Esophagus muscularis mucosa (tissue), 4 donors: Measurements from ENCODE around the gene IKZF2. TPM values are rescaled to one million over a fixed set of nuclear protein-coding genes. Genes with fewer than 3 reads are reported as not detected.

ENCODE experiments used
- DNase-seq: peaks from one replicate; pipeline ENCODE4 v3.0.0-alpha.2; 2017; ENCODE audit errors: extremely low spot score
- H3K27ac ChIP-seq, 4 donors: fragments of 200-600 bp; sonication (generic); replicated peaks in 1 of 4; 1 replicate in 3 of 4; 2 replicates in 1 of 4; pipeline ENCODE4 v1.5.1; 2016 to 2019; ENCODE audit warnings: mild to moderate bottlenecking in 1 of 4
- H3K27me3 ChIP-seq, 4 donors: fragments of 200-600 bp; sonication (generic); one replicate each; pipeline versions ENCODE4 v1.5.1 to v1.6.0; 2016 to 2019
- H3K36me3 ChIP-seq, 4 donors: fragments of 200-600 bp; sonication (generic); one replicate each; pipeline ENCODE4 v1.5.1; 2016 to 2019
- H3K4me1 ChIP-seq, 4 donors: fragments of 200-600 bp; sonication (generic); one replicate each; pipeline ENCODE4 v1.5.1; 2016 to 2019
- H3K4me3 ChIP-seq, 4 donors: fragments of 200-600 bp; sonication (generic); 1 replicate in 2 of 4; 2 replicates in 2 of 4; pipeline ENCODE4 v1.5.1; 2016 to 2019; ENCODE audit warnings: mild to moderate bottlenecking in 4 of 4, moderate library complexity in 1 of 4
- H3K9me3 ChIP-seq, 4 donors: fragments of 200-600 bp; sonication (generic); 1 replicate in 3 of 4; 2 replicates in 1 of 4; pipeline ENCODE4 v1.5.1; 2016 to 2019
- CTCF ChIP-seq, 3 experiments: fragments of 200-600 bp in 2 of 3; fragments of 450-650 bp in 1 of 3; sonication (generic) in 2 of 3; IDR thresholded peaks; one replicate each; pipeline ENCODE4 v1.5.1; 2017 to 2019; ENCODE audit warnings: antibody characterized with exemption in 3 of 3, mild to moderate bottlenecking in 2 of 3, moderate library complexity in 1 of 3
- EP300 ChIP-seq: sonication (generic); formaldehyde crosslinking; IDR thresholded peaks from one replicate; pipeline ENCODE4 v1.6.1; 2017; ENCODE audit warnings: antibody characterized with exemption
- POLR2A ChIP-seq: fragments of 450-650 bp; IDR thresholded peaks from one replicate; pipeline ENCODE4 v1.6.1; 2017; ENCODE audit warnings: antibody characterized with exemption, moderate library complexity, mild to moderate bottlenecking, low read depth
- POLR2AphosphoS5 ChIP-seq, 2 donors: sonication (generic); formaldehyde crosslinking; IDR thresholded peaks; one replicate each; pipeline ENCODE4 v1.6.1; 2017; ENCODE audit warnings: antibody characterized with exemption in 2 of 2
- WGBS: methylation state at CpG from one replicate; pipeline ENCODE4 v1.1.5; 2018; 5-methylcytosine and 5-hydroxymethylcytosine counted together
- intact Hi-C: fragments of 100-400 bp; cut with DNase I; formaldehyde crosslinking; loops from one replicate; pipeline ENCODE4 v1.15.1; 2023
- total RNA-seq, 4 donors: library from RNA; depleted of rRNA; stranded (reverse); fragments of >200 nt; gene quantifications; one replicate each; pipeline versions ENCODE4 v1.1.0 to v1.2.1, GENCODE V29; 2016

Gene IKZF2
- total RNA-seq, 4 donors from 2014 or later: 6.5 to 11.2 (median 8.8) TPM

GRCh38 chr2:213010106-213010779 is 141.2 kb downstream of the IKZF2 start:
- WGBS: 100% methylated on average over 1 of the region's 1 CpG
- Histone ChIP-seq H3K4me1 (no peaks in the 10 kb centered on the region), H3K9me3 (no peaks in the 10 kb centered on the region), H3K4me3 (no peak overlapping the region), H3K36me3 (peaks cover 0 to 11% (median 6%) of the 10 kb centered on the region in 4 donors), H3K27ac (no peak overlapping the region), H3K27me3 (no peaks in the 10 kb centered on the region)
- TF ChIP-seq CTCF (IDR thresholded peaks at IDR 0.05): no peak
- TF ChIP-seq POLR2A: no peak
- no peak for TF ChIP-seq POLR2AphosphoS5 (IDR thresholded peaks at IDR 0.05)
- TF ChIP-seq EP300: no peak
- no peak for DNase-seq
- intact Hi-C loops: no loop called here

- Histone ChIP-seq H3K27ac (no peak overlapping the region), H3K27me3 (no peaks in the 10 kb centered on the region), H3K4me3 (no peak overlapping the region), H3K4me1 (peaks cover 0 to 11% (median 10%) of the 10 kb centered on the region in 4 donors), H3K36me3 (peaks cover 0 to 11% (median 6%) of the 10 kb centered on the region in 4 donors), H3K9me3 (no peaks in the 10 kb centered on the region)
- TF ChIP-seq POLR2AphosphoS5 (IDR thresholded peaks at IDR 0.05) (no peak), POLR2A (no peak), EP300 (no peak), CTCF (IDR thresholded peaks at IDR 0.05) (no peak)
- intact Hi-C loops: no loop called here
- no peak for DNase-seq
- WGBS: 80% methylated on average over 5 of the region's 5 CpGs
Measured at GRCh38 chr2:213007290-213007838, 144.0 kb downstream of the IKZF2 start.

GRCh38 chr2:213004197-213004821 is 147.1 kb downstream of the IKZF2 start:
- H3K27me3 ChIP-seq: no peaks in the 10 kb centered on the region
- no peaks in the 10 kb centered on the region for H3K9me3 ChIP-seq
- no peak overlapping the region for H3K27ac ChIP-seq
- no peak for DNase-seq
- peaks cover 9 to 28% (median 21%) of the 10 kb centered on the region in 4 donors for H3K4me1 ChIP-seq
- no peak overlapping the region for H3K4me3 ChIP-seq
- TF ChIP-seq EP300 (no peak), CTCF (IDR thresholded peaks at IDR 0.05) (no peak), POLR2AphosphoS5 (IDR thresholded peaks at IDR 0.05) (no peak), POLR2A (no peak)
- peaks cover 0 to 11% (median 6%) of the 10 kb centered on the region in 4 donors for H3K36me3 ChIP-seq
- intact Hi-C loops: no loop called here
- 68% methylated on average over 5 of the region's 5 CpGs for WGBS

- no peaks in the 10 kb centered on the region for H3K27me3 ChIP-seq
- no peak overlapping the region for H3K4me3 ChIP-seq
- no peaks in the 10 kb centered on the region for H3K9me3 ChIP-seq
- H3K36me3 ChIP-seq: peaks cover 0 to 6% (median 2%) of the 10 kb centered on the region in 4 donors
- no peak for DNase-seq
- H3K4me1 ChIP-seq: peaks cover 9 to 36% (median 21%) of the 10 kb centered on the region in 4 donors
- H3K27ac ChIP-seq: peak overlapping the region in 1 of 4 donors; percentile 12
- no peak for TF ChIP-seq POLR2AphosphoS5 (IDR thresholded peaks at IDR 0.05)
- no peak for TF ChIP-seq POLR2A
- no peak for TF ChIP-seq EP300
- no peak for TF ChIP-seq CTCF (IDR thresholded peaks at IDR 0.05)
- intact Hi-C loops: no loop called here
Measured at GRCh38 chr2:213002383-213002782, 149.0 kb downstream of the IKZF2 start.
